HG02943 (cell line): ENCODE measurements around the gene ARHGAP22.

Source experiments
- ATAC-seq: cut with Tn5 transposase; IDR thresholded peaks from one replicate; pipeline ENCODE4 v1.9.1; 2021; ENCODE audit warnings: mild to moderate bottlenecking, low read depth, moderate library complexity; ENCODE audit not compliant: unreplicated experiment

ARHGAP22 gene

GRCh38 chr10:48607356-48608278 lies 2.7 kb upstream of the ARHGAP22 start:
- no peak for ATAC-seq

GRCh38 chr10:48606530-48607355 lies 1.9 kb upstream of the ARHGAP22 start:
- no peak for ATAC-seq

GRCh38 chr10:48605786-48606529 lies 1.1 kb upstream of the ARHGAP22 start:
- ATAC-seq = no peak

GRCh38 chr10:48604039-48604990 lies 558 bp downstream of the ARHGAP22 start:
- no peak for ATAC-seq

- ATAC-seq = no peak
Measured at GRCh38 chr10:48603421-48604038, 1.3 kb downstream of the ARHGAP22 start.

- ATAC-seq = no peak
Measured at GRCh38 chr10:48602401-48603135, 2.3 kb downstream of the ARHGAP22 start.

- ATAC-seq = no peak
Measured at GRCh38 chr10:48601789-48602188, 3.1 kb downstream of the ARHGAP22 start.

GRCh38 chr10:48600645-48601505 lies 4.0 kb downstream of the ARHGAP22 start:
- ATAC-seq = no peak

- ATAC-seq = no peak
Measured at GRCh38 chr10:48599830-48600134, 5.1 kb downstream of the ARHGAP22 start.

- no peak for ATAC-seq
Measured at GRCh38 chr10:48598936-48599829, 5.7 kb downstream of the ARHGAP22 start.

GRCh38 chr10:48598243-48598935 lies 6.5 kb downstream of the ARHGAP22 start:
- ATAC-seq = no peak

- ATAC-seq = no peak
Measured at GRCh38 chr10:48595539-48595932, 9.3 kb downstream of the ARHGAP22 start.

- ATAC-seq = no peak
Measured at GRCh38 chr10:48594803-48595538, 9.9 kb downstream of the ARHGAP22 start.

GRCh38 chr10:48594371-48594770 lies 10.5 kb downstream of the ARHGAP22 start:
- no peak for ATAC-seq

- no peak for ATAC-seq
Measured at GRCh38 chr10:48592346-48592745, 12.5 kb downstream of the ARHGAP22 start.

- ATAC-seq = no peak
Measured at GRCh38 chr10:48590945-48591344, 13.9 kb downstream of the ARHGAP22 start.
